ENCODE data around the gene IL10RA. TPM values are rescaled to one million over a fixed set of nuclear protein-coding genes. Genes with fewer than 3 reads are reported as not detected.

IL10RA gene
- total and polyA plus RNA-seq, 4 donors: 2.3 to 11.6 (median 9.2) TPM

GRCh38 chr11:118049771-118050170 is 63.6 kb downstream of the IL10RA start:
- Histone ChIP-seq H3K9ac (ENCODE audit: low read depth in 1 of 2, low read length in 2 of 2) (no peak overlapping the region), H3K4me1 (ENCODE audit: control insufficient read depth in 4 of 4, insufficient read depth in 4 of 4, low read length in 3 of 4) (peaks cover 0 to 6% (median 1%) of the 10 kb centered on the region in 4 donors), H3K4me3 (ENCODE audit: low read depth in 1 of 3, low read length in 3 of 3) (no peak overlapping the region), H3K36me3 (ENCODE audit: control insufficient read depth in 4 of 4, insufficient read depth in 3 of 4, low read depth in 1 of 4, low read length in 3 of 4) (no peaks in the 10 kb centered on the region), H3K27ac (ENCODE audit: low read depth in 1 of 2, low read length in 2 of 2) (no peak overlapping the region), H3K27me3 (ENCODE audit: control insufficient read depth in 4 of 4, insufficient read depth in 4 of 4, low read length in 3 of 4) (no peaks in the 10 kb centered on the region), H3K9me3 (ENCODE audit: control insufficient read depth in 4 of 4, low read length in 3 of 4) (no peaks in the 10 kb centered on the region)
- no peak for DNase-seq (ENCODE audit: low spot score)
- 92% methylated on average over 6 of the region's 6 CpGs for WGBS
- TF ChIP-seq JUND (IDR thresholded peaks at IDR 0.05) (no peak), ATF3 (IDR thresholded peaks at IDR 0.05) (no peak), GABPA (IDR thresholded peaks at IDR 0.05 in 1 of 2, conservative IDR thresholded peaks at IDR 0.05 in 1 of 2) (no peak), HNF4A (conservative IDR thresholded peaks at IDR 0.05) (no peak), FOXA1 (IDR thresholded peaks at IDR 0.05) (no peak), NR2F2 (IDR thresholded peaks at IDR 0.05) (no peak), FOXA2 (IDR thresholded peaks at IDR 0.05) (no peak), MAX (IDR thresholded peaks at IDR 0.05) (no peak), RXRA (IDR thresholded peaks at IDR 0.05) (no peak), YY1 (IDR thresholded peaks at IDR 0.05) (no peak), HNF4G (IDR thresholded peaks at IDR 0.05) (no peak), SP1 (IDR thresholded peaks at IDR 0.05) (no peak), RAD21 (IDR thresholded peaks at IDR 0.05) (no peak), REST (IDR thresholded peaks at IDR 0.05) (no peak), TAF1 (conservative IDR thresholded peaks at IDR 0.05) (no peak), EGR1 (IDR thresholded peaks at IDR 0.05; ENCODE audit: low read depth in 2 of 2) (no peak)
- TF ChIP-seq, protein P1, sequence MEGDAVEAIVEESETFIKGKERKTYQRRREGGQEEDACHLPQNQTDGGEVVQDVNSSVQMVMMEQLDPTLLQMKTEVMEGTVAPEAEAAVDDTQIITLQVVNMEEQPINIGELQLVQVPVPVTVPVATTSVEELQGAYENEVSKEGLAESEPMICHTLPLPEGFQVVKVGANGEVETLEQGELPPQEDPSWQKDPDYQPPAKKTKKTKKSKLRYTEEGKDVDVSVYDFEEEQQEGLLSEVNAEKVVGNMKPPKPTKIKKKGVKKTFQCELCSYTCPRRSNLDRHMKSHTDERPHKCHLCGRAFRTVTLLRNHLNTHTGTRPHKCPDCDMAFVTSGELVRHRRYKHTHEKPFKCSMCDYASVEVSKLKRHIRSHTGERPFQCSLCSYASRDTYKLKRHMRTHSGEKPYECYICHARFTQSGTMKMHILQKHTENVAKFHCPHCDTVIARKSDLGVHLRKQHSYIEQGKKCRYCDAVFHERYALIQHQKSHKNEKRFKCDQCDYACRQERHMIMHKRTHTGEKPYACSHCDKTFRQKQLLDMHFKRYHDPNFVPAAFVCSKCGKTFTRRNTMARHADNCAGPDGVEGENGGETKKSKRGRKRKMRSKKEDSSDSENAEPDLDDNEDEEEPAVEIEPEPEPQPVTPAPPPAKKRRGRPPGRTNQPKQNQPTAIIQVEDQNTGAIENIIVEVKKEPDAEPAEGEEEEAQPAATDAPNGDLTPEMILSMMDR (IDR thresholded peaks at IDR 0.05; ENCODE audit: low read depth, low read length, missing input control): no peak
- TF ChIP-seq, protein P2, sequence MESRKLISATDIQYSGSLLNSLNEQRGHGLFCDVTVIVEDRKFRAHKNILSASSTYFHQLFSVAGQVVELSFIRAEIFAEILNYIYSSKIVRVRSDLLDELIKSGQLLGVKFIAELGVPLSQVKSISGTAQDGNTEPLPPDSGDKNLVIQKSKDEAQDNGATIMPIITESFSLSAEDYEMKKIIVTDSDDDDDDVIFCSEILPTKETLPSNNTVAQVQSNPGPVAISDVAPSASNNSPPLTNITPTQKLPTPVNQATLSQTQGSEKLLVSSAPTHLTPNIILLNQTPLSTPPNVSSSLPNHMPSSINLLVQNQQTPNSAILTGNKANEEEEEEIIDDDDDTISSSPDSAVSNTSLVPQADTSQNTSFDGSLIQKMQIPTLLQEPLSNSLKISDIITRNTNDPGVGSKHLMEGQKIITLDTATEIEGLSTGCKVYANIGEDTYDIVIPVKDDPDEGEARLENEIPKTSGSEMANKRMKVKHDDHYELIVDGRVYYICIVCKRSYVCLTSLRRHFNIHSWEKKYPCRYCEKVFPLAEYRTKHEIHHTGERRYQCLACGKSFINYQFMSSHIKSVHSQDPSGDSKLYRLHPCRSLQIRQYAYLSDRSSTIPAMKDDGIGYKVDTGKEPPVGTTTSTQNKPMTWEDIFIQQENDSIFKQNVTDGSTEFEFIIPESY (IDR thresholded peaks at IDR 0.05): no peak

All from liver (tissue), 9 donors.